ENCODE measurements around the gene CAVIN2.

The CAVIN2 gene

DNA sequence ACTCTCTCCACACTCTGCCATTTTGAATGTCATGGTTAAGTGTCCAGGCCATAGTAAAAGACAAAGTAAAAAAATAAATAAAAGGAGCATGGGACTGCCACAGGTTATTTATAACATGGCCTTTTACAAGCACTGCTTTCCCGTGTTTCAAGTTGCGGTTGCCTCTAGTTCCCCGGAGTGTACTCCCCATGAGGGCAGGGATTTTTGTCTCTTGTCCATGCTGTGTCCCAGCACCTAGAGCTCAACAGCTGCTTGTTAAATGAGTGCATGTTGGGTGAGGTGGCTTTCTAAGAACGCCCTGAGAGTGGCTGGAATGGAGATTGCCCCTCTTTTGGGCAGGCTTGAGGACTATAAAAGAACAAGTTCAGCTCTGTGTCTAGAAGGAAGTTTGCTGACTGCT lies 8.4 kb downstream of the CAVIN2 start:
- DNase-seq: no peak

- no peak for DNase-seq
Observed at GRCh38 chr2:191836853-191837769, 9.8 kb downstream of the CAVIN2 start.

GRCh38 chr2:191836471-191836852 lies 10.4 kb downstream of the CAVIN2 start:
- no peak for DNase-seq

DNA sequence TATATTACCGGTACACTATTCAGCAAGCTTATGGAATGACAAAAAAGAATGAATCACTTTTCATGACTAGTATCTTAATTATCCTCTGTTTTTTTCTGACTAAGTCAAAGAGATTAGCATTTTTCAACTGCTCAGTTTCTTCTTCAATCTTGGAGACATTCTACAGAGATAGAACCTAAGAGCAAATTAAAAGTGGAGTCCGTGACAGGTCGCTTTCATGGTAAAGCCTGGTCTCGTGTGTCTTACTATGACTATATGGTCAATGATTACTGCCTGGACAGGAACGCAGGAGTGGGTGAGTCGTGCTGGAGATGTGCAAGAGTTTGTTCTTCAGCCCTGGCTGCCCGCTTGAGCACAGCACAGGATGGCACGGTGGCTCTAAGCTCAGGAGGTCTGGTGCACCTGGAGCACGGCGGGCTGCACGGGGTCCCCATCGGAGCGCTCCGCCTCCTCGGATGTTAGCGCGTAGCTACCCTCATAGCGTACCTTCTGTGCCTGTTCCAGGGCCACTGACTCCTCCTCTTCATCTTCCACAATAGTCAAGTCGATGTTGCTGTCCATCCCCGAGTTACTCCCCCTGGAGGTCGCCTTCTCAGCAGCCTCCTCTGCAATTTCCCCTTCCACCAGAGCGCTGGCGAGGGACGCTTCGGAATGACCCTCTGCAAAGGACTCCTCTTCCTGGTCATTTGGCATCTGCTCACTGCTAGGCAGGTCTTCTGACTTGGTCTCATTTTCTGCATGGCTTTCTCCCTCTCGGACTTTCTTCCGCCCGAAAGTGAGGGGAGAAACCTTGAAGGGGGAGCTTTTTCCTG lies 11.1 kb downstream of the CAVIN2 start:
- no peak for DNase-seq

- no peak for DNase-seq
Observed at GRCh38 chr2:191835100-191835499, 11.8 kb downstream of the CAVIN2 start.

DNA sequence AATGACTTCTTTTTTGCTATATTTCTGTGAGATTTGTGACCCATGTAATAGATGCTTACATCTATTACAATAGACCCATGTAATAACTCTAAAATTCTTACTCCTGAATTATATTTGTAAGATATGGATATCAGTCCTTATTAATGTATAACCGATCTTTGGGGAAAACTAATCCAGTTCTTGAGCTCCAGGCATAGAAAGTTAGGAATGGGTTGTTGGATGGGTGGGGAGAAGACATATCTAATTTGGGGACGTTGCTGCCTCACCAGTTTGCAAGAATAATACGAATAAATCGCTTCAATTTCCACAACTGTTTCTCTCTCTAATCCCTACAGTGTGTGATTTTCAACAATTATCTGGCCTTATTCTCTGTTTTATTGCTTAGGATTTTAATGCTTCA lies 13.5 kb downstream of the CAVIN2 start:
- no peak for DNase-seq

- DNase-seq: no peak
Observed at GRCh38 chr2:191832668-191833067, 14.2 kb downstream of the CAVIN2 start.

GRCh38 chr2:191831410-191831994 lies 15.4 kb downstream of the CAVIN2 start:
- DNase-seq: no peak

GRCh38 chr2:191824398-191824797 lies 22.5 kb downstream of the CAVIN2 start:
- DNase-seq: no peak

GRCh38 chr2:191821078-191821477 lies 25.8 kb downstream of the CAVIN2 start:
- DNase-seq: no peak

DNA sequence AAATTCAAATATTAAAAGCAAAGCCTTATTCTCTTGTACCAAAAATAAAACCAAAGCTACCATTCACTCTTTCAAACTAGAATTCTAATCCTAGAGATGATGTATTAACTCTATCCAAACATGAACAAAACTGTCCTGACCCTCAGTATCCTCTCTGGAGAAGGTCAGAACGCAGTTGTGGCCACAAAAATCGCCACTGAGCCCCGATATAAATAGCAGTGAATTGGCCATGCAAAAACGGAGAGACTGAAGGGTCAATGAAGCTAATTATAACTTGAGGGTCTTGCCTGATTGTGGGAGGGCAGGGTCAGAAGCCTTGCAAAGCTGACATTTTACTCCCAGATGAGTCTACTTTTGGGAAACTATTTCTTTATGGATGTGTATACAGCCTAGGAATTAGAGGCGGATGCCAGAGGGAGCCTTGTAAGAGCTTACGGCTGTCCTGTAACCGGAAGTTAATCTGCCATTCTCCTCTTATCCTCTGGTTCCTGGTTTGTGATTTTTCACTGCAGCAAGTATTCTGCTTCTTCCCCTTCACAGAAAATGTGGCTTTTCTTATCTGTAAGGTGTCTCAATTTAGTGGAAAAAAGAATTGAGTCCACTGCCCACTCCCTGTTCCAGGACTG lies 28.1 kb downstream of the CAVIN2 start:
- no peak for DNase-seq

DNA sequence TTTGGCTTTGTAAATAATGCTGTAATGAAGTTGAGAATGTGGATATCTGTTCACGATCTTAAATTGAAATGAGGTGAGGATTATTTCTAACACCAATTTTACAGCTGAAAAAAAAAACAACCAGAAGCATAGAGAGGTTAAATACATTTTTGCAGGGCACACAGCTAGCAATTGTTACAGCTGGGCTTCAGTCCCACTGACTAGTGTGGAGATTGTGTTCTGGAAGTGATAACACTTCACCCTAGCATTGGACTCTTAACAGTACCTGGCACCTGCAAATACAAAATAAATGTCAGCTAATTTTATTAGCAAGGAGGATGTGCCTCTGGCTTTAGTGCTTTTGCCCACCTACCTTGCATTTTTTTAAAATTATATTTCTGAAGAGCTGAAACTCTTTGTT lies 28.8 kb downstream of the CAVIN2 start:
- DNase-seq: no peak

DNA sequence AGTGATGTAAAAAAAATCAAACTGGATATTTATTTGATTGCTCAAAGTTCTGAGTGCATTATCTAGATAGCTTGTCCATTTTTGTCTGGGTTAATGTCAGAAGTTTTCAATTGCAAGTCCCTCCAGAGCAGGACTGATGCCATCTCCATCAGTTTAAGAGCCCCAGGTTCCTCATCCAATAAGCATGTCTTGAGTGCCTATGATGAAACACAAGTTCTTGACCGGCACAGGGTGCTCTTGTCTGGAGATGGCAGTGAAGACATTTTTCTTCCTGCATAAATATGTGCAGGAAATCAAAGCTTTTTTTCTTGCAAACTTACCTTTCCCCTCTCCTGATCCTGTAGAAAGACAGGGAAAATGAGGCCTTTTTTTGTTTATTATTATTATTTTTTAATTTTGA lies 31.9 kb downstream of the CAVIN2 start:
- DNase-seq: no peak

DNA sequence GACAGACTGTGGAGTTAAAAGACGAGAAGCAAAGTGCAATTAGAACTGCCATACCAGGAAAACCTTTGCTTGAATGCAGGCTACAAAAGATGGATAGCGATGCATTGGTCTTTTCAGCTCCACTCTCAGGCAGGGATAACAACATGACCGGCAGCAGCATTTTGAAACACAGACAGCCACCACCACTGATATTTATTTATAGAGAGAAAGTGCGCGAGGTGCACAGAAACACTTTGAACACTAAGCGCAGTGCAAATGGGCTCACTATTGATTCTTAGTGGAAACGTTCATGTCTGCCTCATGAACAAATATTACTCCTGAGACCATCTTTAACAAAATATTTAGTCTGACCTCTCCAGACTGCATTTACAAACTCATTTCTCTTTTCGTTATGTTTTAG lies 32.9 kb downstream of the CAVIN2 start:
- DNase-seq: no peak

- DNase-seq: peak; percentile 12
Observed at GRCh38 chr2:191811807-191812602, 34.9 kb downstream of the CAVIN2 start.

GRCh38 chr2:191806396-191806795 lies 40.5 kb downstream of the CAVIN2 start:
- no peak for DNase-seq

- no peak for DNase-seq
Observed at GRCh38 chr2:191804766-191805165, 42.1 kb downstream of the CAVIN2 start.

GRCh38 chr2:191803007-191803406 lies 43.9 kb downstream of the CAVIN2 start:
- DNase-seq: no peak

- no peak for DNase-seq
Observed at GRCh38 chr2:191802180-191802579, 44.7 kb downstream of the CAVIN2 start.

DNA sequence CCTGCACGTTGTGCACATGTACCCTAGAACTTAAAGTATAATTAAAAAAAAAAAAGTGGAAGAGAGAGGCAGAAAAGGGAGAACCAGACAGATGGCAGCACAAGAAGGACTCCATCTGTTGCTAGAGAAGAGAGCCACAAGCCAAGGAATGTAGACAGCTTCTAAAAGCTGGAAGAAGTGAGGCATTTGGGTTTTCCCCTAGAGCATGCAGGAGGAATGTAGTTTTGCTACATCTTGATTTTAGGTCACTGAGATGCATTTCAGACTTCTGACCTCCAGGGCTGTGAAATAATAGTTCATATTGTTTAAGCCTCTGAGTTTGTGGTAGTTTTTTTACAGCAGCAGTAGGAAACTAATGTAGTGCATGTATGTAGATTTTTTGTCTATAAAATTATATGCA lies 46.0 kb downstream of the CAVIN2 start:
- DNase-seq: no peak

DNA sequence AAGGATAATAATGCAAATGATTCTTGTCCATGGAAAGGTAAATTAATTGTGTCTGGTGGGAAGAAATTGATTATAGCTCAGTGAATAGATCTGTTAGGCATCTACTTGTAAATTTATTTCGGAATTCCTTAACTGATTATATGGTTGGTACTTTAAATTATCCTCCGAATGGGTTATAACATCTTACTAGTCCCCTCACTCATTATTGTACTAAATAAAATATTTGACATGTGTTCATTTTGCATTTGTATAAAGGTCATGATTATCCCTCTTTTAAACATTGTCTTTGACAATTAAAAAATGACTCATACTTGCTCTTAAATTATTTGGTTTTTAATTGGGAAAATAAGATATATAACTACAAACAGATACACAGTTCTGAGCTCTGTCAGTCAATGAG lies 47.4 kb downstream of the CAVIN2 start:
- DNase-seq: no peak
